Measurements from ENCODE around the gene KCNN3.

GRCh38 chr1:154779551-154780189 is 90.4 kb downstream of the KCNN3 start:
- no peak for TF ChIP-seq EP300 (IDR thresholded peaks at IDR 0.05)
- no peak for TF ChIP-seq POLR2A (IDR thresholded peaks at IDR 0.05; ENCODE audit: low read depth)
- no peak for TF ChIP-seq CTCF (IDR thresholded peaks at IDR 0.05)
- no peak for TF ChIP-seq POLR2AphosphoS5 (IDR thresholded peaks at IDR 0.05)

All from esophagus muscularis mucosa (tissue), 4 donors.